H9 (cell line): ENCODE data around the gene CHD9. TPM values are rescaled to one million over a fixed set of nuclear protein-coding genes. Genes with fewer than 3 reads are reported as not detected.

Source experiments
- DNase-seq: peaks from one replicate; pipeline ENCODE4 v3.0.0-alpha.2; 2017
- H2AFZ ChIP-seq: one replicate; pipeline ENCODE4 v1.6.1; 2013; ENCODE audit warnings: mild to moderate bottlenecking, low read length, control low read depth, moderate library complexity
- H2AK5ac ChIP-seq: 2 replicates; pipeline ENCODE4 v1.6.1; 2013; ENCODE audit warnings: low read length, control low read depth, mixed read lengths; ENCODE audit not compliant: insufficient read length
- H2BK120ac ChIP-seq: one replicate; pipeline ENCODE4 v1.6.1; 2013; ENCODE audit warnings: low read depth, mild to moderate bottlenecking, low read length, control low read depth, inconsistent platforms; ENCODE audit not compliant: poor library complexity, severe bottlenecking
- H2BK12ac ChIP-seq: 2 replicates; pipeline ENCODE4 v1.6.1; 2013; ENCODE audit warnings: low read length, control low read depth, mixed read lengths, low read depth; ENCODE audit not compliant: insufficient read length
- H2BK15ac ChIP-seq: 2 replicates; pipeline ENCODE4 v1.6.1; 2013; ENCODE audit warnings: low read depth, low read length, control low read depth
- H2BK20ac ChIP-seq: one replicate; pipeline ENCODE4 v1.6.1; 2013; ENCODE audit warnings: low read depth, mild to moderate bottlenecking, low read length, control low read depth, inconsistent platforms; ENCODE audit not compliant: poor library complexity, severe bottlenecking
- H2BK5ac ChIP-seq: 2 replicates; pipeline ENCODE4 v1.6.1; 2013; ENCODE audit warnings: low read length, control low read depth, mixed read lengths; ENCODE audit not compliant: insufficient read length
- H3K14ac ChIP-seq: 2 replicates; pipeline ENCODE4 v1.6.1; 2013; ENCODE audit warnings: low read length, control low read depth; ENCODE audit not compliant: insufficient read depth
- H3K18ac ChIP-seq: 2 replicates; pipeline ENCODE4 v1.6.1; 2013; ENCODE audit warnings: low read depth, mild to moderate bottlenecking, mixed read lengths, low read length, control low read depth; ENCODE audit not compliant: insufficient read length
- H3K23ac ChIP-seq: 2 replicates; pipeline ENCODE4 v1.6.1; 2013; ENCODE audit warnings: low read length, control low read depth, mixed read lengths, low read depth; ENCODE audit not compliant: insufficient read length
- H3K23me2 ChIP-seq: 2 replicates; pipeline ENCODE4 v1.6.1; 2013; ENCODE audit warnings: low read depth, mild to moderate bottlenecking, mixed read lengths, low read length, control low read depth; ENCODE audit not compliant: insufficient read length, poor library complexity, severe bottlenecking
- H3K27ac ChIP-seq: 2 replicates; pipeline ENCODE4 v1.5.1; 2013; ENCODE audit warnings: low read length, control low read depth, mixed read lengths, low read depth; ENCODE audit not compliant: insufficient read length
- H3K27me3 ChIP-seq: 2 replicates; pipeline ENCODE4 v1.6.1; 2013; ENCODE audit warnings: low read length, control low read depth, inconsistent platforms; ENCODE audit not compliant: insufficient read depth
- H3K4ac ChIP-seq: 2 replicates; pipeline ENCODE4 v1.6.1; 2013; ENCODE audit warnings: low read depth, mild to moderate bottlenecking, control low read depth, inconsistent platforms, low read length, moderate library complexity
- H3K4me1 ChIP-seq: 2 replicates; pipeline ENCODE4 v1.6.1; 2013; ENCODE audit warnings: low read length, control low read depth, inconsistent platforms; ENCODE audit not compliant: insufficient read depth
- H3K4me2 ChIP-seq: 2 replicates; pipeline ENCODE4 v1.6.1; 2013; ENCODE audit warnings: low read length, control low read depth, mixed read lengths; ENCODE audit not compliant: insufficient read length, insufficient read depth
- H3K56ac ChIP-seq: 2 replicates; pipeline ENCODE4 v1.6.1; 2013; ENCODE audit warnings: low read depth, mild to moderate bottlenecking, mixed read lengths, low read length, control low read depth; ENCODE audit not compliant: insufficient read length
- H3K79me1 ChIP-seq: 2 replicates; pipeline ENCODE4 v1.6.1; 2013; ENCODE audit warnings: low read depth, mild to moderate bottlenecking, moderate library complexity, low read length, control low read depth, inconsistent platforms; ENCODE audit not compliant: insufficient read depth, poor library complexity, severe bottlenecking
- H3K79me2 ChIP-seq: 2 replicates; pipeline ENCODE4 v1.6.1; 2013; ENCODE audit warnings: low read length, control low read depth, inconsistent platforms; ENCODE audit not compliant: insufficient read depth
- H3K9ac ChIP-seq: 2 replicates; pipeline ENCODE4 v1.6.1; 2013; ENCODE audit warnings: low read length, control low read depth, mixed read lengths; ENCODE audit not compliant: insufficient read length; ENCODE audit errors: extremely low read depth
- H3K9me3 ChIP-seq: one replicate; pipeline ENCODE4 v1.6.1; 2013; ENCODE audit warnings: low read depth, low read length, inconsistent platforms; ENCODE audit not compliant: control insufficient read depth
- H3T11ph ChIP-seq: one replicate; pipeline ENCODE4 v1.6.1; 2013; ENCODE audit warnings: mild to moderate bottlenecking, low read length, control low read depth, inconsistent platforms
- H4K20me1 ChIP-seq: one replicate; pipeline ENCODE4 v1.6.1; 2013; ENCODE audit not compliant: control insufficient read depth, insufficient read length, insufficient read depth
- H4K5ac ChIP-seq: 2 replicates; pipeline ENCODE4 v1.6.1; 2013; ENCODE audit warnings: low read depth, mild to moderate bottlenecking, mixed read lengths, low read length, control low read depth; ENCODE audit not compliant: insufficient read length
- H4K8ac ChIP-seq: replicated peaks from 2 replicates; pipeline ENCODE4 v1.6.1; 2013; ENCODE audit warnings: low read length, control low read depth, mixed read lengths, low read depth; ENCODE audit not compliant: insufficient read length
- H4K91ac ChIP-seq: 2 replicates; pipeline ENCODE4 v1.6.1; 2013; ENCODE audit warnings: low read depth, mild to moderate bottlenecking, moderate library complexity, mixed read lengths, low read length, control low read depth; ENCODE audit not compliant: insufficient read length
- H3K27ac Mint-ChIP-seq, 3 experiments: 2 replicates in 2 of 3; 3 replicates in 1 of 3; pipeline ENCODE4 v1.8.0; 2020 to 2021; ENCODE audit warnings: mixed read lengths in 3 of 3, mild to moderate bottlenecking in 1 of 3, moderate library complexity in 1 of 3
- H3K27me3 Mint-ChIP-seq: 2 replicates; pipeline ENCODE4 v1.8.0; 2021; ENCODE audit warnings: low read depth, mild to moderate bottlenecking, moderate library complexity, mixed read lengths
- H3K36me3 Mint-ChIP-seq, 3 experiments: 2 replicates in 2 of 3; 3 replicates in 1 of 3; pipeline ENCODE4 v1.8.0; 2020 to 2021; ENCODE audit warnings: low read depth in 3 of 3, mixed read lengths in 3 of 3; ENCODE audit not compliant: insufficient read depth in 1 of 3
- H3K4me1 Mint-ChIP-seq, 2 experiments: 2 replicates each; pipeline ENCODE4 v1.8.0; 2020; ENCODE audit warnings: mixed read lengths in 2 of 2
- H3K4me3 Mint-ChIP-seq, 2 experiments: 2 replicates in 1 of 2; 3 replicates in 1 of 2; pipeline ENCODE4 v1.8.0; 2020 to 2021; ENCODE audit warnings: mild to moderate bottlenecking in 2 of 2, mixed read lengths in 2 of 2, moderate library complexity in 1 of 2
- H3K9me3 Mint-ChIP-seq, 2 experiments: 2 replicates in 1 of 2; 3 replicates in 1 of 2; pipeline ENCODE4 v1.8.0; 2020; ENCODE audit warnings: mild to moderate bottlenecking in 2 of 2, mixed read lengths in 2 of 2, moderate library complexity in 1 of 2
- CTCF ChIP-seq: fragments of 200-600 bp; sonication (generic); conservative IDR thresholded peaks from 3 replicates; pipeline ENCODE4 v1.8.0; 2021; ENCODE audit warnings: antibody characterized with exemption, mild to moderate bottlenecking
- WGBS: extraction: QIAGEN DNeasy Blood & Tissue Kit; methylation state at CpG from one replicate; pipeline ENCODE4 v1.1.7; 2013; ENCODE audit warnings: missing lambda C conversion rate, low lambda C conversion rate, mixed read lengths; ENCODE audit not compliant: insufficient read length; ENCODE audit errors: extremely low coverage; 5-methylcytosine and 5-hydroxymethylcytosine counted together
- total RNA-seq: library from RNA; stranded (reverse); gene quantifications from 2 replicates; pipeline ENCODE4 v1.2.1, GENCODE V29; 2021

Gene CHD9
- total RNA-seq, 1 experiment from 2014 or later, result 46.2 TPM

GRCh38 chr16:53131363-53132071 is 76.7 kb downstream of the CHD9 start:
- Histone ChIP-seq H2BK20ac (no peak overlapping the region), H3K4ac (no peak overlapping the region), H2BK15ac (no peak overlapping the region), H3K14ac (no peak overlapping the region), H4K5ac (no peak overlapping the region), H3K79me2 (no peaks in the 10 kb centered on the region), H3K56ac (no peak overlapping the region), H2AK5ac (no peak overlapping the region), H2BK120ac (no peak overlapping the region), H3K23ac (no peak overlapping the region), H2BK5ac (no peak overlapping the region), H3K9ac (peak overlapping the region; percentile 30), H3K27ac (no peak overlapping the region), H3K27me3 (no peaks in the 10 kb centered on the region), H4K91ac (no peak overlapping the region), H2BK12ac (no peak overlapping the region), H3K79me1 (no peaks in the 10 kb centered on the region), H2AFZ (no peak overlapping the region), H3K4me1 (no peaks in the 10 kb centered on the region), H3T11ph (no peak overlapping the region), H3K23me2 (peaks cover 7% of the 10 kb centered on the region), H3K4me2 (peak overlapping the region; percentile 41), H3K9me3 (no peaks in the 10 kb centered on the region), H4K8ac (no peak overlapping the region), H4K20me1 (no peaks in the 10 kb centered on the region), H3K18ac (no peak overlapping the region)
- no peaks in the 10 kb centered on the region; a peak in 1 of 7 replicates for H3K36me3 Mint-ChIP-seq
- TF ChIP-seq CTCF, result no peak
- H3K27ac Mint-ChIP-seq, result no peak overlapping the region
- no peaks in the 10 kb centered on the region for H3K27me3 Mint-ChIP-seq
- DNase-seq, result peak; percentile 37
- H3K4me1 Mint-ChIP-seq, result peaks cover 16 to 21% of the 10 kb centered on the region in 2 experiments
- peak overlapping the region; percentile 82 to 88 for H3K4me3 Mint-ChIP-seq
- H3K9me3 Mint-ChIP-seq, result no peaks in the 10 kb centered on the region
- no CpG with 5 or more reads among the region's 77 CpGs for whole genome bisulfite sequencing
